Measurements from ENCODE around the gene NUTM2G.
"Not testable (repeated sequence)": the region's sequence is repeated elsewhere in the genome, so short reads cannot be mapped to it uniquely, and the experiment has no call there.

- TF ChIP-seq, protein P1, sequence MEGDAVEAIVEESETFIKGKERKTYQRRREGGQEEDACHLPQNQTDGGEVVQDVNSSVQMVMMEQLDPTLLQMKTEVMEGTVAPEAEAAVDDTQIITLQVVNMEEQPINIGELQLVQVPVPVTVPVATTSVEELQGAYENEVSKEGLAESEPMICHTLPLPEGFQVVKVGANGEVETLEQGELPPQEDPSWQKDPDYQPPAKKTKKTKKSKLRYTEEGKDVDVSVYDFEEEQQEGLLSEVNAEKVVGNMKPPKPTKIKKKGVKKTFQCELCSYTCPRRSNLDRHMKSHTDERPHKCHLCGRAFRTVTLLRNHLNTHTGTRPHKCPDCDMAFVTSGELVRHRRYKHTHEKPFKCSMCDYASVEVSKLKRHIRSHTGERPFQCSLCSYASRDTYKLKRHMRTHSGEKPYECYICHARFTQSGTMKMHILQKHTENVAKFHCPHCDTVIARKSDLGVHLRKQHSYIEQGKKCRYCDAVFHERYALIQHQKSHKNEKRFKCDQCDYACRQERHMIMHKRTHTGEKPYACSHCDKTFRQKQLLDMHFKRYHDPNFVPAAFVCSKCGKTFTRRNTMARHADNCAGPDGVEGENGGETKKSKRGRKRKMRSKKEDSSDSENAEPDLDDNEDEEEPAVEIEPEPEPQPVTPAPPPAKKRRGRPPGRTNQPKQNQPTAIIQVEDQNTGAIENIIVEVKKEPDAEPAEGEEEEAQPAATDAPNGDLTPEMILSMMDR (conservative IDR thresholded peaks at IDR 0.05) = not testable (repeated sequence)
- not testable (repeated sequence) for TF ChIP-seq EZH2 (IDR thresholded peaks at IDR 0.05; ENCODE audit: low read depth)
Measured at GRCh38 chr9:96942181-96942580, 13.5 kb downstream of the NUTM2G start.

Measured in PC-9 (cell line).